WTC11 (cell line): ENCODE results near the gene UBE2N.

ENCODE experiments used
- CREB1 ChIP-seq: sonication (generic); formaldehyde crosslinking; IDR thresholded peaks from 2 replicates; pipeline ENCODE4 v1.8.0; 2023; ENCODE audit warnings: mild to moderate bottlenecking, missing genetic modification reagents
- MYBL2 ChIP-seq: sonication (generic); formaldehyde crosslinking; IDR thresholded peaks from 2 replicates; pipeline ENCODE4 v1.8.1; 2023; ENCODE audit warnings: mild to moderate bottlenecking, moderate library complexity, missing genetic modification reagents
- TF ChIP-seq, protein P1 (sequence below): sonication (generic); formaldehyde crosslinking; IDR thresholded peaks from 2 replicates; pipeline ENCODE4 v1.8.1; 2023; ENCODE audit warnings: mild to moderate bottlenecking, missing genetic modification reagents
- TF ChIP-seq, protein P2 (sequence below): sonication (generic); formaldehyde crosslinking; IDR thresholded peaks from 2 replicates; pipeline ENCODE4 v1.8.0; 2022; ENCODE audit warnings: mild to moderate bottlenecking, missing genetic modification reagents
- TF ChIP-seq, protein P3 (sequence below): fragments of 200-600 bp; IDR thresholded peaks from 2 replicates; pipeline ENCODE4 v1.8.0; 2022; ENCODE audit warnings: antibody characterized with exemption
- TF ChIP-seq, protein P4 (sequence below): sonication (generic); formaldehyde crosslinking; IDR thresholded peaks from 2 replicates; pipeline ENCODE4 v1.8.1; 2022; ENCODE audit warnings: low read depth, missing genetic modification reagents, borderline replicate concordance
- TF ChIP-seq, protein P5 (sequence below): sonication (generic); formaldehyde crosslinking; IDR thresholded peaks from 2 replicates; pipeline ENCODE4 v1.8.1; 2023; ENCODE audit warnings: mild to moderate bottlenecking, missing genetic modification reagents, moderate library complexity

DNA sequence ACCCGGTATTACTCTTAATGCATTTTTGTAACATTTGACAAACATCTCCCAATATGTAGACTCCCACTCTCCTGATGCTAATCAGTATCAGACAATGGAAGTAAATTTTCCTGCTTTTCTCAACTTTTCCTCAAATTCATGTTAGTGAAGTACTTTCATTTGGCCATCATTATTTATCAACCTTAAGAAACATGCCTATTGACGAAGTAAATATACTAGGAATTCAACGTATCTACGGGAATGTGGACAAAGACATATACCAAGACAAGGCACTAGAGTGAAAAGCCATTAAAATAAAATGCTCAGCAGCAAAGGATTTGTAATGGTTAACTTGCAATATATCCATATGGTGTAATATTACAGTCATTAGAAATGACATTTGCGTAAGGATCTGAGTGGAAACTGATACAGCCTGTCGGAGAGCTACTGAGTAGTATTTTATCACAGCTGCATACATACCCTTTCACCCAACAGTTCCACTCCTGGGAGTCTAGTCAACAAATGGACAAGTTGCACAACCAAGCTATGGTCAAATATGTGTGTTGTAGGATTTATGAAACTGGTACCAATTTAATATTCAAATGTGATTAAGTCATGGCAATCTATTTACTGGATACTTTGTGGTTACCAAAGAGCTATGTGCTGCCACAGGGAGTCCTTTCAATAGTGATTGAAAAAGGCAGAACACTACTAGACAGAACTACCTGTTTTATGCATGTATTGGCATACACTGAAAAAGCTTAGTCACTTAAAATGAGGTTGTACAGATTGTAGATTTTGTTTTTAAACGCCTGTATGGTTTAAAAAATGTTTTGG, 37.6 kb downstream of the UBE2N start:
- TF ChIP-seq, protein P1, sequence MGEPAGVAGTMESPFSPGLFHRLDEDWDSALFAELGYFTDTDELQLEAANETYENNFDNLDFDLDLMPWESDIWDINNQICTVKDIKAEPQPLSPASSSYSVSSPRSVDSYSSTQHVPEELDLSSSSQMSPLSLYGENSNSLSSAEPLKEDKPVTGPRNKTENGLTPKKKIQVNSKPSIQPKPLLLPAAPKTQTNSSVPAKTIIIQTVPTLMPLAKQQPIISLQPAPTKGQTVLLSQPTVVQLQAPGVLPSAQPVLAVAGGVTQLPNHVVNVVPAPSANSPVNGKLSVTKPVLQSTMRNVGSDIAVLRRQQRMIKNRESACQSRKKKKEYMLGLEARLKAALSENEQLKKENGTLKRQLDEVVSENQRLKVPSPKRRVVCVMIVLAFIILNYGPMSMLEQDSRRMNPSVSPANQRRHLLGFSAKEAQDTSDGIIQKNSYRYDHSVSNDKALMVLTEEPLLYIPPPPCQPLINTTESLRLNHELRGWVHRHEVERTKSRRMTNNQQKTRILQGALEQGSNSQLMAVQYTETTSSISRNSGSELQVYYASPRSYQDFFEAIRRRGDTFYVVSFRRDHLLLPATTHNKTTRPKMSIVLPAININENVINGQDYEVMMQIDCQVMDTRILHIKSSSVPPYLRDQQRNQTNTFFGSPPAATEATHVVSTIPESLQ (CRISPR knock-in tag): no peak
- no peak for TF ChIP-seq CREB1 (CRISPR knock-in tag)
- TF ChIP-seq, protein P2, sequence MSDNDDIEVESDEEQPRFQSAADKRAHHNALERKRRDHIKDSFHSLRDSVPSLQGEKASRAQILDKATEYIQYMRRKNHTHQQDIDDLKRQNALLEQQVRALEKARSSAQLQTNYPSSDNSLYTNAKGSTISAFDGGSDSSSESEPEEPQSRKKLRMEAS (CRISPR knock-in tag): no peak
- TF ChIP-seq MYBL2 (CRISPR knock-in tag): no peak
- TF ChIP-seq, protein P3, sequence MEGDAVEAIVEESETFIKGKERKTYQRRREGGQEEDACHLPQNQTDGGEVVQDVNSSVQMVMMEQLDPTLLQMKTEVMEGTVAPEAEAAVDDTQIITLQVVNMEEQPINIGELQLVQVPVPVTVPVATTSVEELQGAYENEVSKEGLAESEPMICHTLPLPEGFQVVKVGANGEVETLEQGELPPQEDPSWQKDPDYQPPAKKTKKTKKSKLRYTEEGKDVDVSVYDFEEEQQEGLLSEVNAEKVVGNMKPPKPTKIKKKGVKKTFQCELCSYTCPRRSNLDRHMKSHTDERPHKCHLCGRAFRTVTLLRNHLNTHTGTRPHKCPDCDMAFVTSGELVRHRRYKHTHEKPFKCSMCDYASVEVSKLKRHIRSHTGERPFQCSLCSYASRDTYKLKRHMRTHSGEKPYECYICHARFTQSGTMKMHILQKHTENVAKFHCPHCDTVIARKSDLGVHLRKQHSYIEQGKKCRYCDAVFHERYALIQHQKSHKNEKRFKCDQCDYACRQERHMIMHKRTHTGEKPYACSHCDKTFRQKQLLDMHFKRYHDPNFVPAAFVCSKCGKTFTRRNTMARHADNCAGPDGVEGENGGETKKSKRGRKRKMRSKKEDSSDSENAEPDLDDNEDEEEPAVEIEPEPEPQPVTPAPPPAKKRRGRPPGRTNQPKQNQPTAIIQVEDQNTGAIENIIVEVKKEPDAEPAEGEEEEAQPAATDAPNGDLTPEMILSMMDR: no peak
- TF ChIP-seq, protein P4, sequence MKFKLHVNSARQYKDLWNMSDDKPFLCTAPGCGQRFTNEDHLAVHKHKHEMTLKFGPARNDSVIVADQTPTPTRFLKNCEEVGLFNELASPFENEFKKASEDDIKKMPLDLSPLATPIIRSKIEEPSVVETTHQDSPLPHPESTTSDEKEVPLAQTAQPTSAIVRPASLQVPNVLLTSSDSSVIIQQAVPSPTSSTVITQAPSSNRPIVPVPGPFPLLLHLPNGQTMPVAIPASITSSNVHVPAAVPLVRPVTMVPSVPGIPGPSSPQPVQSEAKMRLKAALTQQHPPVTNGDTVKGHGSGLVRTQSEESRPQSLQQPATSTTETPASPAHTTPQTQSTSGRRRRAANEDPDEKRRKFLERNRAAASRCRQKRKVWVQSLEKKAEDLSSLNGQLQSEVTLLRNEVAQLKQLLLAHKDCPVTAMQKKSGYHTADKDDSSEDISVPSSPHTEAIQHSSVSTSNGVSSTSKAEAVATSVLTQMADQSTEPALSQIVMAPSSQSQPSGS: no peak
- TF ChIP-seq, protein P5, sequence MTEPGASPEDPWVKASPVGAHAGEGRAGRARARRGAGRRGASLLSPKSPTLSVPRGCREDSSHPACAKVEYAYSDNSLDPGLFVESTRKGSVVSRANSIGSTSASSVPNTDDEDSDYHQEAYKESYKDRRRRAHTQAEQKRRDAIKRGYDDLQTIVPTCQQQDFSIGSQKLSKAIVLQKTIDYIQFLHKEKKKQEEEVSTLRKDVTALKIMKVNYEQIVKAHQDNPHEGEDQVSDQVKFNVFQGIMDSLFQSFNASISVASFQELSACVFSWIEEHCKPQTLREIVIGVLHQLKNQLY: no peak
